Tibial nerve (tissue), 4 donors: ENCODE results near the gene NALCN. TPM values are rescaled to one million over a fixed set of nuclear protein-coding genes. Genes with fewer than 3 reads are reported as not detected.

Experiments used
- DNase-seq, 2 donors: peaks; one replicate each; pipeline ENCODE4 v3.0.0-alpha.2; 2019; ENCODE audit warnings: low spot score in 2 of 2
- H3K27ac ChIP-seq, 4 donors: fragments of 200-600 bp; sonication (generic) in 3 of 4; one replicate each; pipeline ENCODE4 v1.5.1; 2017 to 2019; ENCODE audit warnings: mild to moderate bottlenecking in 1 of 4
- H3K27me3 ChIP-seq, 2 donors: fragments of 200-600 bp; sonication (generic) in 1 of 2; one replicate each; pipeline versions ENCODE4 v1.5.1 to v1.6.0; 2017 to 2019
- H3K36me3 ChIP-seq, 3 donors: fragments of 200-600 bp; sonication (generic); one replicate each; pipeline ENCODE4 v1.5.1; 2018 to 2019
- H3K4me1 ChIP-seq, 4 donors: fragments of 200-600 bp; sonication (generic) in 3 of 4; one replicate each; pipeline ENCODE4 v1.5.1; 2017 to 2019
- H3K4me3 ChIP-seq, 4 donors: fragments of 200-600 bp; sonication (generic) in 3 of 4; one replicate each; pipeline ENCODE4 v1.5.1; 2017 to 2019; ENCODE audit warnings: mild to moderate bottlenecking in 1 of 4, moderate library complexity in 1 of 4
- H3K9me3 ChIP-seq, 4 donors: fragments of 200-600 bp; sonication (generic) in 3 of 4; one replicate each; pipeline ENCODE4 v1.5.1; 2017 to 2019
- CTCF ChIP-seq, 5 experiments: fragments of 200-600 bp in 3 of 5; fragments of 450-650 bp in 2 of 5; sonication (generic) in 3 of 5; IDR thresholded peaks; one replicate each; pipeline ENCODE4 v1.5.1; 2016 to 2019; ENCODE audit warnings: antibody characterized with exemption in 5 of 5, mild to moderate bottlenecking in 3 of 5, moderate library complexity in 2 of 5
- EP300 ChIP-seq, 2 donors: sonication (generic); formaldehyde crosslinking; IDR thresholded peaks; one replicate each; pipeline ENCODE4 v1.6.1; 2017; ENCODE audit warnings: antibody characterized with exemption in 2 of 2, mild to moderate bottlenecking in 1 of 2
- POLR2A ChIP-seq, 2 donors: fragments of 450-650 bp; IDR thresholded peaks; one replicate each; pipeline ENCODE4 v1.6.1; 2017; ENCODE audit warnings: antibody characterized with exemption in 2 of 2, mild to moderate bottlenecking in 2 of 2, moderate library complexity in 2 of 2
- WGBS, 2 donors: methylation state at CpG; one replicate each; pipeline ENCODE4 v1.1.5; 2018; 5-methylcytosine and 5-hydroxymethylcytosine counted together
- total RNA-seq, 4 donors: library from RNA; depleted of rRNA; stranded (reverse); fragments of >200 nt; gene quantifications; one replicate each; pipeline ENCODE4 v1.1.0, GENCODE V29; 2016

Gene NALCN
- total RNA-seq, 4 donors from 2014 or later: 6.0 to 11.8 (median 8.7) TPM

DNA sequence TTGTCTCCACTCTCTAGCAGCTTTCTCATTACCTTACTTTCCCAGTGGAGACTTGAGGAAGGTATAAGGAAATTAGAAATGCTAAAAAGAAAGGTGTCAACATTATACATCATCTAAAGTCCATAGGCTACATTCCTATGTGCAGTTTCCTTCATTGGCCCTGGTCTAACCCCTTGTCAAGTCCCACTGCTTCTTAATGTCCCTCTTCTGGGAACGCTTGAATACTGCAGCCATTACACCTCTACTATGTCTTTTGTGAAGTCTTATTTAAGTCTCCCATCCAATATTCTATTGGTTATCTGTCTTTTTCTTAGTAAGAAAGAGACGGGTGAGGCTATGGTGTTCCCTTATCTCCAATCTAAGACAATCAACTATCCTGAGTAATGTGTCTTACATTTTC, 409.1 kb downstream of the NALCN start:
- H3K4me3 ChIP-seq: no peak overlapping the region
- H3K27ac ChIP-seq: no peak overlapping the region
- WGBS, 2 donors: 77 to 80% methylated on average over 2 of the region's 2 CpGs
- no peaks in the 10 kb centered on the region for H3K27me3 ChIP-seq
- TF ChIP-seq POLR2A (IDR thresholded peaks at IDR 0.05): no peak
- no peak for TF ChIP-seq CTCF (IDR thresholded peaks at IDR 0.05)
- no peak for TF ChIP-seq EP300 (IDR thresholded peaks at IDR 0.05)
- no peaks in the 10 kb centered on the region for H3K36me3 ChIP-seq
- peaks cover 0 to 4% (median 0%) of the 10 kb centered on the region in 4 donors for H3K4me1 ChIP-seq
- no peaks in the 10 kb centered on the region for H3K9me3 ChIP-seq
- no peak for DNase-seq

Other genes with a start within 250 kb of the NALCN start
- 10 to 100 TPM; 26.4 to 81.4 (median 76.1) TPM for gene ITGBL1, start 36.2 kb upstream of the NALCN start, total RNA-seq